DND-41 (cell line): ENCODE measurements around the gene NPAS2.

Experiments used
- ATAC-seq: fragments of 200-7000 bp; cut with Tn5 transposase; 3 replicates; pipeline ENCODE4 v1.9.1; 2021; ENCODE audit warnings: low read depth; ENCODE audit not compliant: insufficient read depth
- DNase-seq: peaks from one replicate; pipeline ENCODE4 v3.0.0-alpha.2; 2020
- H2AFZ ChIP-seq: 2 replicates; pipeline ENCODE4 v1.6.0; 2012; ENCODE audit warnings: low read depth, low read length
- H3K27ac ChIP-seq: 2 replicates; pipeline ENCODE4 v1.5.1; 2012; ENCODE audit warnings: low read length, inconsistent platforms
- H3K27me3 ChIP-seq: fragments of 200-600 bp; sonication (generic); 2 replicates; pipeline ENCODE4 v1.6.0; 2012; ENCODE audit warnings: low read length, mild to moderate bottlenecking, inconsistent platforms; ENCODE audit not compliant: insufficient read depth, poor library complexity
- H3K36me3 ChIP-seq: 2 replicates; pipeline ENCODE4 v1.5.1; 2012; ENCODE audit warnings: low read length, inconsistent platforms; ENCODE audit not compliant: insufficient read depth
- H3K4me1 ChIP-seq: 2 replicates; pipeline ENCODE4 v1.5.1; 2012; ENCODE audit warnings: mild to moderate bottlenecking, low read length; ENCODE audit not compliant: insufficient read depth
- H3K4me2 ChIP-seq: 2 replicates; pipeline ENCODE4 v1.6.0; 2012; ENCODE audit warnings: mild to moderate bottlenecking, moderate library complexity, low read length, inconsistent platforms; ENCODE audit not compliant: insufficient read depth
- H3K4me3 ChIP-seq, 2 experiments: fragments of 200-600 bp in 1 of 2; shearing (Covaris generic) in 1 of 2; 2 replicates each; pipeline ENCODE4 v1.5.1; 2012 to 2016; ENCODE audit warnings: inconsistent platforms in 2 of 2, low read length in 2 of 2, mild to moderate bottlenecking in 2 of 2, low read depth in 1 of 2, moderate library complexity in 1 of 2
- H3K79me2 ChIP-seq: 2 replicates; pipeline ENCODE4 v1.6.0; 2012; ENCODE audit warnings: low read length, inconsistent platforms; ENCODE audit not compliant: insufficient read depth
- H3K9ac ChIP-seq: 2 replicates; pipeline ENCODE4 v1.6.0; 2012; ENCODE audit warnings: low read depth, mild to moderate bottlenecking, inconsistent platforms, low read length, moderate library complexity
- H3K9me3 ChIP-seq: 2 replicates; pipeline ENCODE4 v1.5.1; 2012; ENCODE audit warnings: low read length, moderate library complexity, mild to moderate bottlenecking, inconsistent platforms; ENCODE audit not compliant: insufficient read depth, severe bottlenecking
- H4K20me1 ChIP-seq: 2 replicates; pipeline ENCODE4 v1.6.0; 2012; ENCODE audit warnings: low read length; ENCODE audit not compliant: insufficient read depth
- EZH2 ChIP-seq: IDR thresholded peaks from 3 replicates; pipeline ENCODE4 v1.6.1; 2012; ENCODE audit warnings: borderline replicate concordance, low read depth, mild to moderate bottlenecking, moderate library complexity, low read length, inconsistent platforms; ENCODE audit not compliant: severe bottlenecking
- TF ChIP-seq, protein P1 (sequence below): IDR thresholded peaks from 2 replicates; pipeline ENCODE4 v1.5.1; 2012; ENCODE audit warnings: borderline replicate concordance, low read length, moderate library complexity, mild to moderate bottlenecking; ENCODE audit not compliant: poor library complexity, severe bottlenecking; ENCODE audit errors: extremely low read depth

The NPAS2 gene

DNA sequence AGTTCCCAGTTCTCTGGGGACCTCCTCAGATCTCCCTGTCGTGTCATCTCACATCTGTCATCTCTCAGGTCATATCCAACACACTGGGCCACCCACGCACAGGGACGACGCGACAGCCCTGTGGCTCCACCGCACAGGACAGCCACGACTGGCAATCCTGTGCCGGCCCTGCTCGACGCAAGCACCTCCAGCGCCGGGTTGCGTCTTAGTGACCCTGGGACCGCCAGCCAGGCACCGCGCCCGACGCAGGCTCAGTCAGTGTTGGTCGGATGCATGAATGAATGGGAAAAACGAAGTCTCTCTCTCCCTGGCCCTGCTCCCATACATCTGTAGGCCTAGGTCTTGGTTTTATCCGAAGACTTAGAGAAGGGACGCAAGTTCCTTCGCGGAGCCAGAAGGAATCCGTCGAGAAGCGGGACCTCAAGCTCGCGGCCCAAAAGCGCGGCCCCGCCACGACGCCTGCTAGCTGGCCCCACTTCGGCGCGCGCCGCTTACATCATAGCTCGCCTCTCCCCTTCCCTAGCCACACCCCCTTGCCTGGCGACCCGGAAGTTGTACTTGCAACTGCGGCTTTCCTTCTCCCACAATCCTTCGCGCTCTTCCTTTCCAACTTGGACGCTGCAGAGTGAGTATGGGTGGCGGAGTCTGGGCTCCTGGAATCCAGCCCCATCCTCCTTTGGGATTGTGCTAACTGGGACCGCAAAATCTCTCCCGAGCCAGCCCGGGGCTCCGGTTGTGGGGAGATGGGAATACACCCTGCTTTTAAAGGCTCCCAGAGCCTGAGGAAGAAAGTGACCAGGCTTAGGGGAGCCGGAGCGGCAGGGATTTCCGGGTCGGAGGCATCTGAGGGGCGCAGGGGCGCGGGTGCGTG, 182.0 kb downstream of the NPAS2 start, which contains the start of gene RPL31:
RPL31 (plus strand) TSS at position 599 of the 871 bp plus-strand sequence. CDS start 413 bp downstream, outside the sequence.
- peaks cover 46% of the 10 kb centered on the region for H3K36me3 ChIP-seq
- no peaks in the 10 kb centered on the region for H3K27me3 ChIP-seq
- peaks cover 27% of the 10 kb centered on the region for H3K4me1 ChIP-seq
- DNase-seq (peak; percentile 94), ATAC-seq (peak; percentile 89)
- H2AFZ ChIP-seq: peak within 1 kb of the TSS; percentile 87
- peak within 1 kb of the TSS; percentile 76 for H3K4me2 ChIP-seq
- no peaks in the 10 kb centered on the region for H3K9me3 ChIP-seq
- peak within 1 kb of the TSS; percentile 75 for H3K27ac ChIP-seq
- peak within 1 kb of the TSS; percentile 69 for H3K9ac ChIP-seq
- H3K79me2 ChIP-seq: peaks cover 39% of the 10 kb centered on the region
- peaks cover 27% of the 10 kb centered on the region; the same call in 1 of the 2 replicates for H4K20me1 ChIP-seq
- peak within 1 kb of the TSS; percentile 56 to 63; a peak in 3 of 4 replicates for H3K4me3 ChIP-seq
- no peak for TF ChIP-seq EZH2
- TF ChIP-seq, protein P1, sequence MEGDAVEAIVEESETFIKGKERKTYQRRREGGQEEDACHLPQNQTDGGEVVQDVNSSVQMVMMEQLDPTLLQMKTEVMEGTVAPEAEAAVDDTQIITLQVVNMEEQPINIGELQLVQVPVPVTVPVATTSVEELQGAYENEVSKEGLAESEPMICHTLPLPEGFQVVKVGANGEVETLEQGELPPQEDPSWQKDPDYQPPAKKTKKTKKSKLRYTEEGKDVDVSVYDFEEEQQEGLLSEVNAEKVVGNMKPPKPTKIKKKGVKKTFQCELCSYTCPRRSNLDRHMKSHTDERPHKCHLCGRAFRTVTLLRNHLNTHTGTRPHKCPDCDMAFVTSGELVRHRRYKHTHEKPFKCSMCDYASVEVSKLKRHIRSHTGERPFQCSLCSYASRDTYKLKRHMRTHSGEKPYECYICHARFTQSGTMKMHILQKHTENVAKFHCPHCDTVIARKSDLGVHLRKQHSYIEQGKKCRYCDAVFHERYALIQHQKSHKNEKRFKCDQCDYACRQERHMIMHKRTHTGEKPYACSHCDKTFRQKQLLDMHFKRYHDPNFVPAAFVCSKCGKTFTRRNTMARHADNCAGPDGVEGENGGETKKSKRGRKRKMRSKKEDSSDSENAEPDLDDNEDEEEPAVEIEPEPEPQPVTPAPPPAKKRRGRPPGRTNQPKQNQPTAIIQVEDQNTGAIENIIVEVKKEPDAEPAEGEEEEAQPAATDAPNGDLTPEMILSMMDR: no peak

DNA sequence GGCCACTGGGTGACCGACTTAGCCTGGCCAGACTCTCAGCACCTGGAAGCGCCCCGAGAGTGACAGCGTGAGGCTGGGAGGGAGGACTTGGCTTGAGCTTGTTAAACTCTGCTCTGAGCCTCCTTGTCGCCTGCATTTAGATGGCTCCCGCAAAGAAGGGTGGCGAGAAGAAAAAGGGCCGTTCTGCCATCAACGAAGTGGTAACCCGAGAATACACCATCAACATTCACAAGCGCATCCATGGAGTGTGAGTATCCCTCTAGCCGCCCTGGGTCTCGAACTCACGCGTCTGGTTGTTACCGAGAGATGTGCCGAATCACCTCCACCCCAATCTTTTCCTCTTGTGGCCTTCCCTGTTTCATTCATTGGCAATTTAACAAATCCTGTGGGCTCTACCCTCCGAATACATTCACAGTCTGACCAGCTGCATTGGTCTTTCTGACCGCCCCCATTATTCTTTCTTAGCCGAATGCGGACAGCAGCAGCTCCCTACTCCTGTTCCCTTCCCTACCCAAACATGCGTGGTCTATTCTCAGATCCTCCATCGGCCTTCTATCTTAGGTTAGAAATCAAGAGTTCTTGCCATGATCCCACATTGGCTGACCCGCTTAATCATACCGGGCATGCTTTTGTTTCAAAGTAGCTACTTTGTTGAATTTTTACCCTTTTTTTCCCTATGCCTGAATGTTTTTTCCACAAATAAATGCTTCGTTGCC, 182.8 kb downstream of the NPAS2 start:
- 0 out of 3 replicates have a peak, but pooled peaks have one; percentile 7 for ATAC-seq
- Histone ChIP-seq H3K4me1 (peaks cover 27% of the 10 kb centered on the region), H2AFZ (peak overlapping the region; percentile 51)

DNA sequence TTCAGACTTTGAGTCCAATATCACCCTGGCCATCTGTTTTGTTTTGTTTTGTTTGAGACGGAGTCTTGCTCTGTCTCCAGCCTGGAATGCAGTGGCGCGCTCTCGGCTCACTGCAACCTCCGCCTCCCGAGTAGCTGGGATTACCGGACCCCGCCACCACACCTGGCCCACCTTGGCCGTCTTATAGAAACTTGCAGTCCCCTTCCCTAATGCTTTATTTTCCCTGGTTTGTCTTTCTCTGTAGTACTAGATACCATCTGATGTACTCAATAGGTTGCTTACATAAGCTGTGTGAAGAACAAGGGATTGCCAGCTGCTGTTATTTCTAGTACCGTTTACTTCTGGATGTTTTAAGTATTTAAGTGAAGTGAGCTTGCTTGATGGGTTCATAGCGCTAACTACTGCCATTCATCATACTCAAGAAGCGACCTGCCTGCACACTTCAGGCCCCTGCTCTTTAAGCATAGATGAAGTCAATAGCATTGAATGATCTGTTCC, 183.4 kb downstream of the NPAS2 start:
- DNase-seq: no peak

More for the DNA sequence above, 182.8 kb downstream of the NPAS2 start:
- H3K36me3 ChIP-seq: peaks cover 54% of the 10 kb centered on the region
- peak overlapping the region; percentile 56 to 63; a peak in 3 of 4 replicates for H3K4me3 ChIP-seq
- H4K20me1 ChIP-seq: peaks cover 27% of the 10 kb centered on the region; the same call in 1 of the 2 replicates
- peaks cover 42% of the 10 kb centered on the region for H3K79me2 ChIP-seq
- H3K4me2 ChIP-seq: peak overlapping the region; percentile 76
- no peaks in the 10 kb centered on the region for H3K9me3 ChIP-seq
- H3K27me3 ChIP-seq: no peaks in the 10 kb centered on the region
- peak overlapping the region; percentile 75 for H3K27ac ChIP-seq
- no peak for DNase-seq
- peak overlapping the region; percentile 69 for H3K9ac ChIP-seq
- TF ChIP-seq, protein P1: no peak
- no peak for TF ChIP-seq EZH2

More for the DNA sequence above, 183.4 kb downstream of the NPAS2 start:
- no peak for TF ChIP-seq EZH2
- TF ChIP-seq, protein P1: no peak
- Histone ChIP-seq H3K9ac (peak overlapping the region; percentile 69), H4K20me1 (peaks cover 27% of the 10 kb centered on the region; the same call in 1 of the 2 replicates), H2AFZ (no peak overlapping the region), H3K4me2 (peak overlapping the region; percentile 76), H3K36me3 (peaks cover 60% of the 10 kb centered on the region), H3K4me3 (peak overlapping the region; percentile 56 to 63; a peak in 3 of 4 replicates), H3K4me1 (peaks cover 27% of the 10 kb centered on the region), H3K27me3 (no peaks in the 10 kb centered on the region), H3K27ac (peak overlapping the region; percentile 75), H3K79me2 (peaks cover 42% of the 10 kb centered on the region), H3K9me3 (no peaks in the 10 kb centered on the region)
- ATAC-seq: no peak
